HepG2 (cell line): Measurements from ENCODE around the gene IQSEC1. TPM values are rescaled to one million over a fixed set of nuclear protein-coding genes. Genes with fewer than 3 reads are reported as not detected.

ENCODE experiments used
- AHR ChIP-seq: IDR thresholded peaks from 2 replicates; pipeline ENCODE4 v1.6.1; 2018; ENCODE audit warnings: missing genetic modification reagents, missing compliant biosample characterization
- ARID4A ChIP-seq: sonication (generic); formaldehyde crosslinking; IDR thresholded peaks from 2 replicates; pipeline ENCODE4 v1.5.0; 2020; ENCODE audit warnings: mild to moderate bottlenecking, missing genetic modification reagents, borderline replicate concordance
- EEA1 ChIP-seq: sonication (generic); formaldehyde crosslinking; IDR thresholded peaks from 2 replicates; pipeline ENCODE4 v1.5.1; 2020; ENCODE audit warnings: mild to moderate bottlenecking, missing genetic modification reagents, borderline replicate concordance
- HHEX ChIP-seq: IDR thresholded peaks from 2 replicates; pipeline ENCODE4 v1.6.1; 2016; ENCODE audit warnings: control low read depth
- IKZF1 ChIP-seq: fragments of 450-650 bp; IDR thresholded peaks from 2 replicates; pipeline ENCODE4 v1.7.1; 2016
- KMT2B ChIP-seq: IDR thresholded peaks from 2 replicates; pipeline ENCODE4 v1.6.1; 2016; ENCODE audit warnings: missing genetic modification reagents, missing compliant biosample characterization
- MYC ChIP-seq: sonication (generic); formaldehyde crosslinking; IDR thresholded peaks from 2 replicates; pipeline ENCODE4 v1.9.0; 2021; ENCODE audit warnings: missing genetic modification reagents, borderline replicate concordance
- NFRKB ChIP-seq: fragments of 450-650 bp; IDR thresholded peaks from 2 replicates; pipeline ENCODE4 v1.6.1; 2017
- PRDM4 ChIP-seq: sonication (generic); formaldehyde crosslinking; IDR thresholded peaks from 2 replicates; pipeline ENCODE4 v1.9.0; 2021; ENCODE audit warnings: missing genetic modification reagents, borderline replicate concordance
- RBM39 ChIP-seq: fragments of 200-400 bp; formaldehyde crosslinking; IDR thresholded peaks from one replicate; pipeline ENCODE4 v1.6.1; 2018; ENCODE audit warnings: antibody characterized with exemption, mild to moderate bottlenecking, low read depth, low read length; ENCODE audit not compliant: poor library complexity, severe bottlenecking
- TCF12 ChIP-seq, 2 experiments: fragments of 450-650 bp in 1 of 2; sonication (generic) in 1 of 2; formaldehyde crosslinking in 1 of 2; IDR thresholded peaks; 2 replicates each; pipeline versions ENCODE4 v1.6.1 to v1.8.0; 2017 to 2022; ENCODE audit warnings: antibody characterized with exemption in 1 of 2, mild to moderate bottlenecking in 1 of 2, missing genetic modification reagents in 1 of 2, moderate library complexity in 1 of 2
- TP53 ChIP-seq: sonication (generic); formaldehyde crosslinking; conservative IDR thresholded peaks from 2 replicates; pipeline ENCODE4 v1.4.0; 2020; ENCODE audit warnings: missing genetic modification reagents
- YY1 ChIP-seq: IDR thresholded peaks from 2 replicates; pipeline ENCODE4 v1.6.1; 2011; ENCODE audit warnings: low read length, low read depth, moderate library complexity, mild to moderate bottlenecking; ENCODE audit not compliant: insufficient read depth, insufficient replicate concordance
- ZFP36L1 ChIP-seq: sonication (generic); formaldehyde crosslinking; IDR thresholded peaks from 2 replicates; pipeline ENCODE4 v1.8.0; 2022; ENCODE audit warnings: mild to moderate bottlenecking, missing genetic modification reagents, moderate library complexity
- ZFX ChIP-seq: sonication (generic); formaldehyde crosslinking; IDR thresholded peaks from 2 replicates; pipeline ENCODE4 v1.4.0; 2020; ENCODE audit warnings: mild to moderate bottlenecking, low read depth, missing genetic modification reagents, moderate library complexity
- ZNF468 ChIP-seq: sonication (generic); formaldehyde crosslinking; IDR thresholded peaks from 2 replicates; pipeline ENCODE4 v1.8.0; 2022; ENCODE audit warnings: mild to moderate bottlenecking, moderate library complexity, missing genetic modification reagents
- ZSCAN30 ChIP-seq: sonication (generic); formaldehyde crosslinking; IDR thresholded peaks from 2 replicates; pipeline ENCODE4 v1.5.0; 2020; ENCODE audit warnings: mild to moderate bottlenecking, missing genetic modification reagents
- ZUFSP ChIP-seq: sonication (generic); formaldehyde crosslinking; IDR thresholded peaks from 2 replicates; pipeline ENCODE4 v1.9.0; 2021; ENCODE audit warnings: missing genetic modification reagents, mild to moderate bottlenecking, borderline replicate concordance
- polyA plus RNA-seq, 8 experiments: library from polyadenylated mRNA; depleted of rRNA in 3 of 8; stranded (reverse) in 7 of 8; unstranded in 1 of 8; fragments of >200 nt; fragmentation: Illumina TruSeq in 4 of 8; extraction: Trizol in 4 of 8; gene quantifications; 2 replicates each; pipeline versions ENCODE4 v1.2.1 to v1.2.3, GENCODE V29; 2011 to 2016; ENCODE audit warnings: low read depth in 4 of 8, missing spikeins in 1 of 8, mixed read lengths in 1 of 8; ENCODE audit not compliant: insufficient read depth in 1 of 8
- total RNA-seq, 5 experiments: library from RNA; depleted of rRNA; stranded (reverse); fragments of >200 nt; fragmentation: Illumina TruSeq; extraction: Trizol; gene quantifications; 2 replicates each; pipeline ENCODE4 v1.2.3, GENCODE V29; 2016; ENCODE audit warnings: low read depth in 1 of 5
- TF ChIP-seq, protein P1 (sequence below): sonication (generic); formaldehyde crosslinking; IDR thresholded peaks from 2 replicates; pipeline ENCODE4 v1.8.1; 2023; ENCODE audit warnings: mild to moderate bottlenecking, missing genetic modification reagents

The IQSEC1 gene
- total and polyA plus RNA-seq, 2 of the 13 experiments (the other 11 are each of a cell fraction or from before 2014, with no cell fraction given): 17.4 to 20.2 TPM

DNA sequence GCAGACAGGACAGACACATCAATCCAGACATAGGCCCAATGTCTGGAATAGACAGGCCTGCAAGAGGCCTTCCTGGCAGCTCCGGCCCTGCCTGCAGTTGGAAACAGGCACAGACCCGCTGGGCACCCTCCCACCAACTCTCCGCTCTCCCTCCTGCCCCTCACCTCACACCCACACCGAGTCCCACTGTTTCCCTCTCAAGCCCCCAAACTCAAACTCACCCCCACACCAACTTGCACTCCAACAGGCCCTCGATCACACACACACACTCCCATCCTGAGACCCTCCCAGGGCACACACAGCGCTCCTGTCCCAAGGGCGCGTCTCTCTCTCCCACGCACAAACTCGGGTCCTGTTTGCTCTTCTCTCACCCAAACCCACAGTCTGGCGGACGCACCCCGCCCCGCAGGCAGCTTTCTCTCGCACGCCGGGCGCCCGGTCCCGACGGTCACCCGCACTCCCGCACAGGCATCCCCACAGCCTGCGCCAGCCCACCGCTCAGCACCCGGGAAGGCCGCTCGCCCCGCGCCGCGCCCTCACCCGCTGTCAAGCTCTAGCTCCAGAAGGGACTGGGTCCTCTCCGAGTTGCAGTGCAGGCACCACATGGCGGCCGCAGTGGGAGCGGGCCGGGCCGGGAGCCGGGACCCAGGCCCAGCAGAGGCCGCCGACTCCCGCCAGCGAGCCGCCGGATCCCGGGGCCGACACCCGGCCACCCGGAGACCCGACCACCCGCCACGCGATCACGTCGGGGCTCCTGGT lies 106.2 kb downstream of the IQSEC1 start (continued):
- TF ChIP-seq ZFX (peak; percentile 77), IKZF1 (no peak), ZFP36L1 (CRISPR knock-in tag) (no peak), TCF12 (IDR thresholded peaks at IDR 0.05) (no peak), TCF12 (CRISPR knock-in tag; IDR thresholded peaks at IDR 0.05) (no peak), ARID4A (peak; percentile 52), HHEX (no peak), AHR (no peak), MYC (CRISPR knock-in tag) (0 out of 2 replicates have a peak, but pooled peaks have one; percentile 39), ZUFSP (no peak), YY1 (peak; percentile 29), RBM39 (peak; percentile 59), NFRKB (no peak), ZSCAN30 (CRISPR knock-in tag) (no peak), EEA1 (CRISPR knock-in tag) (peak; percentile 42; the same call in 1 of the 2 replicates), PRDM4 (CRISPR knock-in tag) (no peak), ZNF468 (0 out of 2 replicates have a peak, but pooled peaks have one; percentile 67), TP53 (CRISPR knock-in tag) (no peak), KMT2B (CRISPR knock-in tag) (no peak)
- TF ChIP-seq, protein P1, sequence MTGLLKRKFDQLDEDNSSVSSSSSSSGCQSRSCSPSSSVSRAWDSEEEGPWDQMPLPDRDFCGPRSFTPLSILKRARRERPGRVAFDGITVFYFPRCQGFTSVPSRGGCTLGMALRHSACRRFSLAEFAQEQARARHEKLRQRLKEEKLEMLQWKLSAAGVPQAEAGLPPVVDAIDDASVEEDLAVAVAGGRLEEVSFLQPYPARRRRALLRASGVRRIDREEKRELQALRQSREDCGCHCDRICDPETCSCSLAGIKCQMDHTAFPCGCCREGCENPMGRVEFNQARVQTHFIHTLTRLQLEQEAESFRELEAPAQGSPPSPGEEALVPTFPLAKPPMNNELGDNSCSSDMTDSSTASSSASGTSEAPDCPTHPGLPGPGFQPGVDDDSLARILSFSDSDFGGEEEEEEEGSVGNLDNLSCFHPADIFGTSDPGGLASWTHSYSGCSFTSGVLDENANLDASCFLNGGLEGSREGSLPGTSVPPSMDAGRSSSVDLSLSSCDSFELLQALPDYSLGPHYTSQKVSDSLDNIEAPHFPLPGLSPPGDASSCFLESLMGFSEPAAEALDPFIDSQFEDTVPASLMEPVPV (CRISPR knock-in tag): no peak
